GM12878 (cell line): ENCODE results near the gene INPP5D. TPM values are rescaled to one million over a fixed set of nuclear protein-coding genes. Genes with fewer than 3 reads are reported as not detected.

ENCODE experiments used
- CBX3 ChIP-seq: fragments of 200-600 bp; sonication (generic); IDR thresholded peaks from 2 replicates; pipeline ENCODE4 v1.6.1; 2016; ENCODE audit warnings: low read depth, borderline replicate concordance
- CEBPZ ChIP-seq: fragments of 150-350 bp; IDR thresholded peaks from 2 replicates; pipeline ENCODE4 v1.6.1; 2016; ENCODE audit warnings: low read depth, low read length
- CHD1 ChIP-seq: IDR thresholded peaks from 2 replicates; pipeline ENCODE4 v1.6.1; 2012; ENCODE audit warnings: low read depth, low read length, improper control_type of control experiment
- CHD2 ChIP-seq: IDR thresholded peaks from 2 replicates; pipeline ENCODE4 v1.6.1; 2011; ENCODE audit warnings: low read depth, low read length, improper control_type of control experiment, borderline replicate concordance
- DPF2 ChIP-seq: fragments of 450-650 bp; IDR thresholded peaks from 2 replicates; pipeline ENCODE4 v1.6.1; 2017; ENCODE audit warnings: mild to moderate bottlenecking
- EZH2 ChIP-seq: IDR thresholded peaks from 2 replicates; pipeline ENCODE4 v1.6.1; 2012; ENCODE audit warnings: low read depth, mild to moderate bottlenecking, control low read depth, inconsistent platforms, low read length, borderline replicate concordance; ENCODE audit not compliant: control insufficient read depth
- IRF4 ChIP-seq: IDR thresholded peaks from 2 replicates; pipeline ENCODE4 v1.6.1; 2011; ENCODE audit warnings: low read depth, low read length
- NFYA ChIP-seq: IDR thresholded peaks from 2 replicates; pipeline ENCODE4 v1.6.1; 2011; ENCODE audit warnings: low read depth, mild to moderate bottlenecking, low read length, improper control_type of control experiment, borderline replicate concordance
- NKRF ChIP-seq: fragments of 450-650 bp; conservative IDR thresholded peaks from 2 replicates; pipeline ENCODE4 v1.6.1; 2017; ENCODE audit warnings: mild to moderate bottlenecking, moderate library complexity
- NR2C2 ChIP-seq: IDR thresholded peaks from 2 replicates; pipeline ENCODE4 v1.6.1; 2011; ENCODE audit warnings: borderline replicate concordance, low read depth; ENCODE audit not compliant: control insufficient read depth, insufficient read length
- NRF1 ChIP-seq: conservative IDR thresholded peaks from 2 replicates; pipeline ENCODE4 v1.6.1; 2011; ENCODE audit warnings: mild to moderate bottlenecking, low read depth, low read length, improper control_type of control experiment
- PRDM15 ChIP-seq: fragments of 450-650 bp; formaldehyde crosslinking; IDR thresholded peaks from 2 replicates; pipeline ENCODE4 v1.4.0; 2020; ENCODE audit warnings: mild to moderate bottlenecking, moderate library complexity
- RELA ChIP-seq: fragments of 450-650 bp; IDR thresholded peaks from 2 replicates; pipeline ENCODE4 v1.8.0; 2014; ENCODE audit warnings: borderline replicate concordance; ENCODE audit not compliant: partially characterized antibody
- SIX5 ChIP-seq: IDR thresholded peaks from 2 replicates; pipeline ENCODE4 v1.6.1; 2011; ENCODE audit warnings: mild to moderate bottlenecking, low read depth, low read length, moderate library complexity; ENCODE audit not compliant: severe bottlenecking
- TARDBP ChIP-seq: IDR thresholded peaks from 2 replicates; pipeline ENCODE4 v1.6.1; 2016; ENCODE audit warnings: borderline replicate concordance
- TCF12 ChIP-seq: IDR thresholded peaks from 2 replicates; pipeline ENCODE4 v1.6.1; 2011; ENCODE audit warnings: low read depth, mild to moderate bottlenecking, low read length
- ZNF687 ChIP-seq: fragments of 450-650 bp; IDR thresholded peaks from 2 replicates; pipeline ENCODE4 v1.6.1; 2017; ENCODE audit warnings: mild to moderate bottlenecking, moderate library complexity
- polyA plus RNA-seq, 11 experiments: library from polyadenylated mRNA; depleted of rRNA in 4 of 11; unstranded in 6 of 11; stranded (reverse) in 5 of 11; fragments of >200 nt; fragmentation: Nextera tagmentation in 4 of 11; fragmentation: Illumina TruSeq in 1 of 11; extraction: Ambion mirVana in 4 of 11; extraction: Trizol in 1 of 11; gene quantifications; 1 replicate in 1 of 11; 2 replicates in 10 of 11; pipeline versions ENCODE4 v1.2.1 to v1.2.3, GENCODE V29; 2011 to 2016; ENCODE audit warnings: inconsistent platforms in 2 of 11, missing spikeins in 2 of 11, low read depth in 1 of 11
- total RNA-seq, 4 experiments: library from RNA; depleted of rRNA in 3 of 4; stranded (reverse); fragments of >200 nt in 3 of 4; fragmentation: Illumina TruSeq in 1 of 4; extraction: Trizol in 1 of 4; gene quantifications; 2 replicates each; pipeline versions ENCODE4 v1.2.1 to v1.2.3, GENCODE V29; 2013 to 2021

The INPP5D gene
- total and polyA plus RNA-seq, 10 of the 15 experiments (the other 5 are each of a cell fraction or from before 2014, with no cell fraction given), result 11.8 to 139 (median 88.8) TPM

GRCh38 chr2:233084488-233084887, 24.3 kb downstream of the INPP5D start (continued):
- TF ChIP-seq NR2C2, result no peak
- TF ChIP-seq CHD1, result 0 out of 2 replicates have a peak, but pooled peaks have one; percentile 69
- TF ChIP-seq CBX3, result no peak
- TF ChIP-seq EZH2, result no peak
- peak; percentile 63; the same call in 1 of the 2 replicates for TF ChIP-seq TCF12
- TF ChIP-seq CEBPZ, result no peak
- peak; percentile 58; the same call in 1 of the 2 replicates for TF ChIP-seq IRF4
- TF ChIP-seq DPF2, result 0 out of 2 replicates have a peak, but pooled peaks have one; percentile 50
- no peak for TF ChIP-seq NRF1
- TF ChIP-seq NKRF, result no peak
- no peak for TF ChIP-seq TARDBP
- no peak for TF ChIP-seq NFYA
- no peak for TF ChIP-seq PRDM15
- TF ChIP-seq SIX5, result no peak
- peak; percentile 19 for TF ChIP-seq RELA
- TF ChIP-seq ZNF687, result peak; percentile 89
- no peak; the same call in 1 of the 2 replicates for TF ChIP-seq CHD2
